ENCODE measurements around the gene OTOG. TPM values are rescaled to one million over a fixed set of nuclear protein-coding genes. Genes with fewer than 3 reads are reported as not detected.

Gene OTOG
- total and polyA plus RNA-seq, 12 donors: not detected

DNA sequence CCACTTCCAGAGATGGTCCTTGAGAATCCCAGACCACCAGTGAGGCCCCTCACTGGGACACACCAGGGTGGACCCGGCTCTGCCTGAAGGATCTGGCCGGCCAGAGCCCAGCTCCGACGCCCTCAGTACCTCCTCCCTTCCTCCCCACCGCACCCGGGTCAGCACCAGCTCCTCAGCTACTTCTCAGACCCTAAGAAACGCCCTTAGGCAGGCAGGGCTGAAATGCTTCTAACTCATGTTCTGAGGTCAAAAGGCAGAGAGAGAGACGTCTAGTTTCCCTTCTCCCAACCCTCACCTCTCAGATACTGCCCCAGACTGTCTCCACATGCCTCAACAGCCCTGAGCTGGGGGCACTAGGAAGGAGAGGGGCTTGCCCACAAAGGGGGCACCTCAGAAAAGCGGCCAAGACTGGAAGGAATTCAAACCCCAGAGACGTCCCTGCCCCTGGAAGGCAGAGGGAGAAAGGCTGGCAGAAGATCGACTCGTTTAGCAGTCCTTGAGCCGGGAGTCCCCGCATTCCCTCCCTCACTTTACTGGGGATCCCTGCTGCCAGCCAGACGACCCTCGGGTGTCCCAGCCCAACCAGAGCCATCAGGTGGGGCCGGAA is 3.4 kb upstream of the OTOG start:
- no peak for DNase-seq
- Histone ChIP-seq H3K4me3 (no peak overlapping the region), H3K27me3 (peaks cover 25% of the 10 kb centered on the region), H3K36me3 (replicated peaks in 1 of 2) (no peaks in the 10 kb centered on the region), H3K27ac (no peak overlapping the region), H3K9me3 (replicated peaks in 1 of 3) (no peaks in the 10 kb centered on the region), H3K4me1 (replicated peaks in 1 of 2) (no peaks in the 10 kb centered on the region)
- WGBS, 4 donors: 27 to 45% (median 42%) methylated on average over 6 to 17 of the region's 17 CpGs
- TF ChIP-seq, protein P1, sequence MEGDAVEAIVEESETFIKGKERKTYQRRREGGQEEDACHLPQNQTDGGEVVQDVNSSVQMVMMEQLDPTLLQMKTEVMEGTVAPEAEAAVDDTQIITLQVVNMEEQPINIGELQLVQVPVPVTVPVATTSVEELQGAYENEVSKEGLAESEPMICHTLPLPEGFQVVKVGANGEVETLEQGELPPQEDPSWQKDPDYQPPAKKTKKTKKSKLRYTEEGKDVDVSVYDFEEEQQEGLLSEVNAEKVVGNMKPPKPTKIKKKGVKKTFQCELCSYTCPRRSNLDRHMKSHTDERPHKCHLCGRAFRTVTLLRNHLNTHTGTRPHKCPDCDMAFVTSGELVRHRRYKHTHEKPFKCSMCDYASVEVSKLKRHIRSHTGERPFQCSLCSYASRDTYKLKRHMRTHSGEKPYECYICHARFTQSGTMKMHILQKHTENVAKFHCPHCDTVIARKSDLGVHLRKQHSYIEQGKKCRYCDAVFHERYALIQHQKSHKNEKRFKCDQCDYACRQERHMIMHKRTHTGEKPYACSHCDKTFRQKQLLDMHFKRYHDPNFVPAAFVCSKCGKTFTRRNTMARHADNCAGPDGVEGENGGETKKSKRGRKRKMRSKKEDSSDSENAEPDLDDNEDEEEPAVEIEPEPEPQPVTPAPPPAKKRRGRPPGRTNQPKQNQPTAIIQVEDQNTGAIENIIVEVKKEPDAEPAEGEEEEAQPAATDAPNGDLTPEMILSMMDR (IDR thresholded peaks at IDR 0.05): no peak
- no peak for TF ChIP-seq POLR2A (IDR thresholded peaks at IDR 0.05)
- intact Hi-C loops (cut with DNase I): no loop called here

DNA sequence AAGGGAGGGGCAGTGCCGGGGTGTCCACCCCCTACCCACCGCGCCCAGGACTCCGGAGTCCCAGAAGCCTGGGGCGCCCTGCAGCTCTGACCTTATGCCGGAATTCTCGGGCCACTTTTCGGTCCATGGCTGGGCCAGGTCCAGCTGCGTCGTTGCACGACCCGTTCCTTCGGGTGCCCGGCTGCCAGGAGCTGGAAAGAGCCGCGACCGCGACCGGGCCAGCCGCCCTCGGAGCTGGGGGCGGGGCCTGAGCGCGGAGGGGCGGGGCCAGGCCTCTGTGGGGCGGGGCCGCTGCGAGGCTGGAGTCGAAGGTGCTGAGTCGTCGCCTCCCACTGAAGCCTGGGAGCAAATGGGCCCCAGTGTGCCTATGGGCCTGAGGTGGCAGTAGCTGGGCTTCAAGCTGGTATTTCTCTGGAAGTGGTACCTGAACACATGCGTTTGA is 2.9 kb upstream of the OTOG start, which contains the start of gene USH1C:
Gene USH1C, minus strand, starts transcription at position 236 of the 442 bp plus-strand sequence. Its CDS starts 109 bp downstream, at position 127.
- peaks cover 25% of the 10 kb centered on the region for H3K27me3 ChIP-seq
- TF ChIP-seq POLR2A (IDR thresholded peaks at IDR 0.05): no peak
- TF ChIP-seq, protein P1 (IDR thresholded peaks at IDR 0.05): no peak
- no peaks in the 10 kb centered on the region for H3K9me3 ChIP-seq (replicated peaks in 1 of 3)
- no peaks in the 10 kb centered on the region for H3K36me3 ChIP-seq (replicated peaks in 1 of 2)
- 8 to 10% (median 9%) methylated on average over 19 to 32 of the region's 32 CpGs for WGBS, 4 donors
- peak in 1 of 7 donors; percentile 7 for DNase-seq
- H3K27ac ChIP-seq: no peak within 1 kb of the TSS
- H3K4me3 ChIP-seq: no peak within 1 kb of the TSS
- H3K4me1 ChIP-seq (replicated peaks in 1 of 2): no peaks in the 10 kb centered on the region
- intact Hi-C loops (cut with DNase I): no loop called here

DNA sequence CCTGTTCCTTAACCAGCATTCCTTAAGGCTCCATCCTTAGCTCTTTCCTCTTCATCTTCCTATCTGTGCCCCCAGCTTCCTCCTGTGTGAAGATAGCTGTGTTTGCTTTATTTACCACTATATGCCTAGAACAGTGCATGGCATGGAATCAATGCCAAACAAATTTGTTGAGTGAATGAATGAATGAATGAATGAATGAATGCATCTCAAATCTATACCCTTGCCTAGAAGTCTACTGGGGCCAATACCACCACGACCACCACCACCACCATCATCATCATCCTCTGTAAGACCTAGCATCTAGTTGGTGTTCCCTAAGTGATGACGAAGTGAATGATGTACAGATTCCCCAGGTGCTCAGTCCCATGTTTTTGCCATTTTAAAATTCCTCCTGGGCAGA is 819 bp upstream of the OTOG start:
- H3K36me3 ChIP-seq (replicated peaks in 1 of 2): no peaks in the 10 kb centered on the region
- no peaks in the 10 kb centered on the region for H3K4me1 ChIP-seq (replicated peaks in 1 of 2)
- no peak overlapping the region for H3K4me3 ChIP-seq
- TF ChIP-seq, protein P1 (IDR thresholded peaks at IDR 0.05): no peak
- no peak for TF ChIP-seq POLR2A (IDR thresholded peaks at IDR 0.05)
- 89 to 92% (median 91%) methylated on average over 2 of the region's 2 CpGs for WGBS, 4 donors
- no peak for DNase-seq
- no peaks in the 10 kb centered on the region for H3K9me3 ChIP-seq (replicated peaks in 1 of 3)
- peaks cover 25% of the 10 kb centered on the region for H3K27me3 ChIP-seq
- no peak overlapping the region for H3K27ac ChIP-seq
- intact Hi-C loops (cut with DNase I): no loop called here

DNA sequence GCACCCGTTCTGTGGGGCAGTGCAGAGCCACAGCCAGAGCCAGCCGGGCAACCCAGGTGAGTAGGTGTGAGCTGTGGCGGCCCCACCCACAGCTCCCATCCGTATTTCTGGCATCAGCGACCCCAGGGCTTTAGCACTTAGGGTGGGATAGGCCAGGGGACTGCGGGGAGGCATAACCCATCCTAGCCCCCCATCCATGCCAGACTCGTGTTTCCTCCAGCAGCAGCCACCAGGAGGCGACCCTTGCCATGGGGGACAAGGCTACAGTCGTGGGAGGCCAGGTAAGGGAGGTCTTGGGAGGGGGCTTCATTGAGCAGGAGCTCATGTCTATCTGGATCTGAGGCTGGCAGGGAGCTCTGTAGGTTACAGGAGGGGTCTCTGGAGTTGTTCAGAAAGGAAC is 873 bp downstream of the OTOG start:
- WGBS, 4 donors: 50 to 57% (median 55%) methylated on average over 4 to 9 of the region's 9 CpGs
- Histone ChIP-seq H3K4me1 (replicated peaks in 1 of 2) (no peaks in the 10 kb centered on the region), H3K9me3 (replicated peaks in 1 of 3) (no peaks in the 10 kb centered on the region), H3K36me3 (replicated peaks in 1 of 2) (no peaks in the 10 kb centered on the region), H3K27me3 (peaks cover 25% of the 10 kb centered on the region), H3K4me3 (no peak overlapping the region), H3K27ac (no peak overlapping the region)
- no peak for DNase-seq
- TF ChIP-seq, protein P1 (IDR thresholded peaks at IDR 0.05): no peak
- TF ChIP-seq POLR2A (IDR thresholded peaks at IDR 0.05): no peak
- intact Hi-C loops (cut with DNase I): no loop called here
